LNCAP (cell line): Measurements from ENCODE around the gene EEA1.

Experiments
- TF ChIP-seq, protein P1 (sequence below): fragments of 450-650 bp; IDR thresholded peaks from 2 replicates; pipeline ENCODE4 v1.5.1; 2017; ENCODE audit warnings: mild to moderate bottlenecking

Gene EEA1

DNA sequence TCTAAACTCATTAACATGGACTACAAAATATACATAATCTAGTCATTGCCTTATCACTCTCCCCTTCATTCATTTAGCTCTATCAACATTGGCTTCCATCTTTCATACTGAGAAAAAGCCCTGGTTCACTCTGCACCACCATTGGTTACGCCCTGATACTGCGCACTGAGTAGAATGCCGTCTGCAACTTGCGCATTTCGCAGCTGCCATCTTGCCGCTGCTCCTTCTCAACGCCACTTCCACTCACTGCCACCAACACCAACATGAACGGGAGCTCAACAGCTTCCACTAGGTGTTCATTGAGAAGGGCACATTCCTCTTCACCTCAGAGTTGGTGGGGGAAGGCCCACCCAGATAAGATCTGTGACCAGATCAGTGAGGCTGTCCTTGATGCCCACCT, 71.3 kb downstream of the EEA1 start:
- TF ChIP-seq, protein P1, sequence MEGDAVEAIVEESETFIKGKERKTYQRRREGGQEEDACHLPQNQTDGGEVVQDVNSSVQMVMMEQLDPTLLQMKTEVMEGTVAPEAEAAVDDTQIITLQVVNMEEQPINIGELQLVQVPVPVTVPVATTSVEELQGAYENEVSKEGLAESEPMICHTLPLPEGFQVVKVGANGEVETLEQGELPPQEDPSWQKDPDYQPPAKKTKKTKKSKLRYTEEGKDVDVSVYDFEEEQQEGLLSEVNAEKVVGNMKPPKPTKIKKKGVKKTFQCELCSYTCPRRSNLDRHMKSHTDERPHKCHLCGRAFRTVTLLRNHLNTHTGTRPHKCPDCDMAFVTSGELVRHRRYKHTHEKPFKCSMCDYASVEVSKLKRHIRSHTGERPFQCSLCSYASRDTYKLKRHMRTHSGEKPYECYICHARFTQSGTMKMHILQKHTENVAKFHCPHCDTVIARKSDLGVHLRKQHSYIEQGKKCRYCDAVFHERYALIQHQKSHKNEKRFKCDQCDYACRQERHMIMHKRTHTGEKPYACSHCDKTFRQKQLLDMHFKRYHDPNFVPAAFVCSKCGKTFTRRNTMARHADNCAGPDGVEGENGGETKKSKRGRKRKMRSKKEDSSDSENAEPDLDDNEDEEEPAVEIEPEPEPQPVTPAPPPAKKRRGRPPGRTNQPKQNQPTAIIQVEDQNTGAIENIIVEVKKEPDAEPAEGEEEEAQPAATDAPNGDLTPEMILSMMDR: no peak

DNA sequence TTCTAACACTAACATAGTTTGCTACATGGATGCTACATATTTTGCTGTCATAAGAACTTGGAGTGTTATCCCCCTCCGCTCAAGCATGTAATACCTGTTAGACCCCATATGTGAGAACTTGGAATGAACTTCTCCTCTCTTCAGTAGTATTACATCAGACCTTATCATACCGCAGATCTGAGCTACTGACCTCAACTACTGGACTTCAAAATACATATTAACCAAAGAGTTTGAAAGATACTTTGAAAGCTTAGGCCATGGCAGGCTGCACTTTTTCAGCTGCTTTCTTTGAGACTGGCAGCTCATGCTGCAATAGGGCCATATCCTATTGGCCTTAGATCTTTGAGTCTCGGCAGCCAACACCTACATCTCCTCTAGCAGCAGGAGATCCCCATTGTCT, 74.8 kb downstream of the EEA1 start:
- TF ChIP-seq, protein P1: no peak

DNA sequence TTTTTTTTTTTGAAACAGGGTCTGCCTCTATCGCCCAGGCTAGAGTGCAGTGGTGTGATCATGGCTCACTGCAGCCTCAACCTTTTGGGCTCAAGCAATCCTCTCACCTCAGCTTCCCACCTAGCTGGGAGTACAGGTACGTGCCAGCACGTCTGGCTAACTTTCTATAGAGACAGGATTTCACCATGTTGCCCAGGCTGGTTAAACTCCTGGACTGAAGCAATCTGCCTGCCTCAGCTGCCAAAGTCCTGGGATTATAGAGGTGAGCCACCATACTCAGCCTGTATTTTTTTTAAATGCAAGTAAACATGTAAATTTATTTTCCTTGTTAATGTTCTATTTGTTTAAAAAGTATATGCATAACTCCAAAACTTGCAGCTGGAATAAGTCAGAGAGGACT, 80.4 kb downstream of the EEA1 start:
- TF ChIP-seq, protein P1: no peak

DNA sequence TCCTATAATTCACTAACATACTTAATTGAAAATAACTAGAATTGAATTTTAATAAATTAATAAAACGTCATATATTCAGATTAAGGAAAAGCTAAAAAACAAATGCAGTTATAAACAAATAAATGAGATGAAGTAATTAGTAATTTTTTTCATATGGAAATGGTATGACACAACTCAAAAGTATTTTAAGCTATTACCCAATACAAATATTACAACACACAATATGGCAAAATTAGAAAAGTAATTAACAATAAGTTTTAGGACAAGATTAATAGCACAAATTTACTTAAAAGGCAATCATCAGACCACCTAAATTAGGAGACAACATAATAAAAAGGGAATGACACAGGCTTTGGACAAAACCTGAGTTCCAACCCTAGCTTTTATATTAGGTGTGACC, 81.7 kb downstream of the EEA1 start:
- TF ChIP-seq, protein P1: no peak

DNA sequence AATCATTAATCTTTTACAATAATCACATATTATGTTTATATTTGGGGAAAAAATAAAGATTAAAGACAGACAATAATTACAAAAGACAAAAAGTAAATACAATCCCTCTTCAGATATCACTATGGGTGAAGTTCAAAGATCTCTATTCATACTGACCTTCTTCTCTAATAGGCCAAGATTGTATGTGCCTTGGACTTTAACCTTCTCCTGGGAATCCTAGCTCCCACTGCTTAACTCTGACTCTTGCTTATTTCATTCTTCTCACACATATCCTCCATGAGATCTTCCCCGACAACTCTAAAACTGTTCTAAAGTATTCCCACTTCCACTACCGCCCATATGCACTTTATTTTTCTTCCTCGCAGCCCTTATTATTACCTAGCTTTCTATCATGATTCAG, 83.8 kb downstream of the EEA1 start:
- TF ChIP-seq, protein P1: no peak

DNA sequence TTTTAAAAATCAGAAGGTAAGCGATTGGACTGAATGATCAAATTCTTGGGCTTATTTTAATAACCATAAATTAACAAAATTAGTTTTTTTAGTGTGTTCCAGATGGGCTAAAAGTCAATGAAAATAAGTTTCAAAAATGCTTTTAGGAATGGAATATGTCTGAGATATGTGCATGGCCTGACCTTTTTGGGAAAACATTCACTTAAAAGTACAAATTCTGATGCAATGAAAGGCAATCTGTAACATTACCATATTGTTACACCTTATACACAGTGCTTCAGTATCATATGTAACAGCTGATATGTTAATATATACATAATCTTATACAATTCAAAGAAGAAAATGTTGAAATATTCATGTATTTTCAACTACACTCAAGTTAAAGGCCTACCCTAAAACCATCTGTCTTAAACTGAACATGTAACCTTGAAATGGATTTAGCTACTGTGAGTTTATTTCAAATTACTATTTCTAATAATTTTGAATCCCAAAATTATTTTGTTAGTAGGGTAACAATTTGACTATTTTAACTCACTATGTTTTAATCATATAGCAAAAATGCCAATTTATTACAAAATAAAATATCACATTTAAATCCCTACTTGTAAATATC, 84.8 kb downstream of the EEA1 start:
- TF ChIP-seq, protein P1: no peak

DNA sequence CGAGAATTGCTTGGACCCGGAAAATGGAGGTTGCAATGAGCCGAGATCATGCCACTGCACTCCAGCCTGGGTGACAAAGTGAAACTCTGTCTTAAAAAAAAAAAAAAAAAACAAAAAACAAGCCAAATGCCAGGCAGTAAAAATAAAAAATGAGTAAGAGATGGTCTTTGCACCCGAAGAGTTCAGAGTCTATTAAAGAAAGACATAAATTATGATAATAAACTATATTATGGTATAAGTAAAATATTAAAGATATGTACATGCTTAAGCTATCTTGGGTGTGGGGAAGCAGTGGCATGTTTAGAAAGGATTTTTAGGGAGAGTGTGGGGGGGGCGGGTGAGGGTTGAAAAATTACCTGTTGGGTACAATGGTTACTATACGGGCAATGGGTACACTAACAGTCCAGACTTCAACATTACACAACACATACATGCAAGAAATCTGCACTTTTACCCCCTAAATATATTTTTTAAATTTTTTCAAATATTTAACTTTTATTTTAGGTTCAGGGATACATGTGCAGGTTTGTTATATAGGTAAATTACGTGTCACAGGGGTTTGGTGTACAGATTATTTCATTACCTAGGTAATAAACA, 99.3 kb downstream of the EEA1 start:
- TF ChIP-seq, protein P1: no peak

DNA sequence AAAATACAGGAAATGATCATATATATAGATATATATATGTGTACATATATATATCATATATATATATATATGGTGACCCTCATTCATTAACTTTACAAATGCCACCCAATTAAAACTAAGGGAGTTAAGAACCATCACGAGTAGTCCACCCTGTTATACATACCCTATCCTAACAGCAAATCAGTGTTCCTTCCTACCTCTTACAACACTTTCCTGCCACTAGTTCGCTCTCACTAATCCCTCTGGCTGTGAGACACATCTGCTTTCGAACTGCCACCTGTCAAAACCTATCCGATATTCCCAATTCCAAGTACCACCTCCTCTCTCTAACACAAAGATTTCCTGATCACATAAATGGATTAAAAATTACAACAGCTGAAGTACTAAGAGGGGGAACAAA, 100.5 kb downstream of the EEA1 start:
- TF ChIP-seq, protein P1: no peak
